A673 (cell line): ENCODE measurements around the gene MGA. TPM values are rescaled to one million over a fixed set of nuclear protein-coding genes. Genes with fewer than 3 reads are reported as not detected.

Experiments used
- BruUV-seq: library from RNA; stranded (reverse); fragments of 400-500 nt; replicated peaks from 2 replicates; lab custom pipeline; 2021; lab: Mats Ljungman, UMichigan
- CTCF ChIA-PET: fragments of 300-600 bp; sonication (Branson Sonifier 250); formaldehyde crosslinking; loops from one replicate; lab custom pipeline; 2022; ENCODE audit warnings: antibody characterized with exemption; lab: Charles Lee
- POLR2A ChIA-PET: fragments of 300-600 bp; sonication (Branson Sonifier 250); formaldehyde crosslinking; loops from one replicate; lab custom pipeline; 2022; ENCODE audit warnings: antibody characterized with exemption; ENCODE audit not compliant: low non-redundant PET; lab: Charles Lee
- DNase-seq: peaks from one replicate; pipeline ENCODE4 v3.0.0-alpha.2; 2015; ENCODE audit warnings: low spot score
- H3K27ac ChIP-seq: fragments of 200-600 bp; sonication (generic); 2 replicates; pipeline ENCODE4 v1.5.1; 2016; ENCODE audit warnings: mixed run types, low read depth, mild to moderate bottlenecking, mixed read lengths, antibody characterized with exemption, low read length; ENCODE audit not compliant: poor library complexity, severe bottlenecking
- H3K27me3 ChIP-seq: fragments of 200-600 bp; sonication (generic); replicated peaks from 2 replicates; pipeline ENCODE4 v1.6.1; 2017; ENCODE audit warnings: mixed run types, low read depth, mild to moderate bottlenecking, mixed read lengths, antibody characterized with exemption, low read length; ENCODE audit not compliant: insufficient read depth, poor library complexity
- H3K36me3 ChIP-seq: fragments of 200-600 bp; sonication (generic); 2 replicates; pipeline ENCODE4 v1.6.1; 2016; ENCODE audit warnings: mixed run types, mild to moderate bottlenecking, mixed read lengths, antibody characterized with exemption, low read length; ENCODE audit not compliant: insufficient read depth, poor library complexity, severe bottlenecking
- H3K4me1 ChIP-seq: fragments of 200-600 bp; sonication (generic); 2 replicates; pipeline ENCODE4 v1.6.1; 2017; ENCODE audit warnings: mixed run types, mild to moderate bottlenecking, mixed read lengths, antibody characterized with exemption, low read length; ENCODE audit not compliant: insufficient read depth, poor library complexity, severe bottlenecking
- H3K4me3 ChIP-seq: fragments of 200-600 bp; sonication (generic); 2 replicates; pipeline ENCODE4 v1.5.1; 2016; ENCODE audit warnings: low read depth, mixed run types, mild to moderate bottlenecking, mixed read lengths, low read length; ENCODE audit not compliant: poor library complexity, severe bottlenecking
- H3K9me3 ChIP-seq: fragments of 200-600 bp; sonication (generic); 2 replicates; pipeline ENCODE4 v1.6.1; 2016; ENCODE audit warnings: mixed run types, low read depth, mild to moderate bottlenecking, mixed read lengths, antibody characterized with exemption, low read length; ENCODE audit not compliant: poor library complexity, severe bottlenecking
- CTCF ChIP-seq: fragments of 300-800, 200-600 bp; sonication (generic); conservative IDR thresholded peaks from 2 replicates; pipeline ENCODE4 v1.5.1; 2017; ENCODE audit warnings: low read depth, mild to moderate bottlenecking, antibody characterized with exemption, low read length, moderate library complexity, mixed read lengths
- EZH2 ChIP-seq: fragments of 200-600 bp; sonication (generic); IDR thresholded peaks from 2 replicates; pipeline ENCODE4 v1.6.1; 2017; ENCODE audit warnings: borderline replicate concordance, low read depth, mild to moderate bottlenecking, mixed read lengths, antibody characterized with exemption, low read length; ENCODE audit not compliant: poor library complexity, severe bottlenecking
- intact Hi-C: fragments of 100-400 bp; cut with micrococcal nuclease; formaldehyde crosslinking; loops from one replicate; pipeline ENCODE4 v1.10.0; 2022; ENCODE audit not compliant: unreplicated experiment
- total RNA-seq: library from RNA; stranded (reverse); gene quantifications from 2 replicates; pipeline ENCODE4 v1.2.3, GENCODE V29; 2021

The MGA gene
- total RNA-seq, 1 experiment from 2014 or later, result 49.3 TPM

- POLR2A ChIA-PET, result interaction anchor here (0.7 kb wide), 1 partner anchor 40 kb away, joined by 3 read pairs; no protein-coding TSS in a partner anchor
- Histone ChIP-seq H3K4me3 (peak overlapping the region; percentile 45), H3K9me3 (no peaks in the 10 kb centered on the region), H3K4me1 (peaks cover 11% of the 10 kb centered on the region), H3K36me3 (no peaks in the 10 kb centered on the region), H3K27ac (no peak overlapping the region), H3K27me3 (no peaks in the 10 kb centered on the region)
- no TSS peak for BruUV-seq
- TF ChIP-seq CTCF (no peak), EZH2 (no peak)
- CTCF ChIA-PET, result no interaction called here
- DNase-seq, result no peak
- intact Hi-C loops, result no loop called here
These were observed 893 bp downstream of the MGA start for GRCh38 chr15:41661078-41661517.

- BruUV-seq, result no TSS peak
- ChIA-PET POLR2A (interaction anchor here (0.7 kb wide), 2 partner anchors 30 to 41 kb away, joined by 3 read pairs; no protein-coding TSS in a partner anchor), CTCF (no interaction called here)
- Histone ChIP-seq H3K27ac (no peak overlapping the region), H3K4me1 (peaks cover 16% of the 10 kb centered on the region), H3K27me3 (no peaks in the 10 kb centered on the region), H3K9me3 (no peaks in the 10 kb centered on the region), H3K36me3 (no peaks in the 10 kb centered on the region), H3K4me3 (peak overlapping the region; percentile 45)
- peak; percentile 78 for DNase-seq
- intact Hi-C loops, result no loop called here
- TF ChIP-seq CTCF (no peak), EZH2 (no peak)
These were observed 1.5 kb downstream of the MGA start for GRCh38 chr15:41661518-41662225.

- intact Hi-C loops, result no loop called here
- peaks cover 8% of the 10 kb centered on the region for H3K4me1 ChIP-seq
- H3K27me3 ChIP-seq, result no peaks in the 10 kb centered on the region
- no peak for DNase-seq
- BruUV-seq, result no TSS peak
- H3K9me3 ChIP-seq, result no peaks in the 10 kb centered on the region
- POLR2A ChIA-PET, result no interaction called here
- no peak overlapping the region for H3K4me3 ChIP-seq
- H3K36me3 ChIP-seq, result peaks cover 10% of the 10 kb centered on the region
- CTCF ChIA-PET, result no interaction called here
- H3K27ac ChIP-seq, result no peak overlapping the region
- no peak for TF ChIP-seq CTCF
- TF ChIP-seq EZH2, result no peak
These were observed 6.2 kb downstream of the MGA start for GRCh38 chr15:41666353-41666920.
